HCT116 (cell line): ENCODE measurements around the gene POLA2. TPM values are rescaled to one million over a fixed set of nuclear protein-coding genes. Genes with fewer than 3 reads are reported as not detected.

Experiments used
- ATAC-seq: fragments of 200-7000 bp; cut with Tn5 transposase; 2 replicates; pipeline ENCODE4 v1.9.1; 2020; ENCODE audit warnings: mild to moderate bottlenecking, moderate library complexity
- BruUV-seq: library from RNA; stranded (reverse); fragments of 400-500 nt; replicated peaks from 2 replicates; lab custom pipeline; 2021; lab: Mats Ljungman, UMichigan
- CTCF ChIA-PET: fragments of 300-600 bp; sonication (Branson Sonifier 250); formaldehyde crosslinking; loops from one replicate; lab custom pipeline; 2021; ENCODE audit warnings: antibody characterized with exemption; lab: Charles Lee
- POLR2A ChIA-PET: fragments of 300-600, 350-600 bp; sonication (Branson Sonifier 250); formaldehyde crosslinking; loops from one replicate; lab custom pipeline; 2021; ENCODE audit warnings: antibody characterized with exemption; lab: Charles Lee
- RAD21 ChIA-PET, 2 experiments: fragments of 300-600 bp; sonication (Branson Sonifier 250); formaldehyde crosslinking; loops; one replicate each; lab custom pipeline; 2023; ENCODE audit warnings: low total read pairs in 2 of 2; ENCODE audit not compliant: uncharacterized antibody in 2 of 2, unreplicated experiment in 2 of 2, low non-redundant PET in 1 of 2; lab: Charles Lee
- DNase-seq: peaks from one replicate; pipeline ENCODE4 v3.0.0-alpha.2; 2010; ENCODE audit warnings: low read depth, low spot score
- H2AFZ ChIP-seq: fragments of 200-600 bp; shearing (Covaris generic), sonication (generic); 2 replicates; pipeline ENCODE4 v1.6.1; 2017; ENCODE audit warnings: low read depth, mixed run types, mixed read lengths, antibody characterized with exemption, low read length; ENCODE audit not compliant: poor library complexity, severe bottlenecking
- H3K27ac ChIP-seq: 2 replicates; pipeline ENCODE4 v1.5.1; 2012; ENCODE audit warnings: low read depth, low read length
- H3K27me3 ChIP-seq: fragments of 200-600 bp; sonication (generic); 2 replicates; pipeline ENCODE4 v1.6.1; 2016; ENCODE audit warnings: mixed run types, low read length, mixed read lengths; ENCODE audit not compliant: insufficient read depth
- H3K36me3 ChIP-seq, 2 experiments: fragments of 200-500 bp in 1 of 2; fragments of 200-600 bp in 1 of 2; sonication (Bioruptor generic) in 1 of 2; sonication (generic) in 1 of 2; 2 replicates each; pipeline versions ENCODE4 v1.5.1 to v1.6.1; 2014 to 2016; ENCODE audit warnings: low read length in 2 of 2, inconsistent platforms in 1 of 2, mixed read lengths in 1 of 2, mixed run types in 1 of 2; ENCODE audit not compliant: insufficient read depth in 2 of 2, control insufficient read depth in 1 of 2
- H3K4me1 ChIP-seq, 2 experiments: fragments of 200-600 bp in 1 of 2; sonication (generic) in 1 of 2; 2 replicates each; pipeline versions ENCODE4 v1.5.1 to v1.6.1; 2012 to 2017; ENCODE audit warnings: low read length in 2 of 2, inconsistent platforms in 1 of 2, mild to moderate bottlenecking in 1 of 2, mixed read lengths in 1 of 2, mixed run types in 1 of 2, moderate library complexity in 1 of 2; ENCODE audit not compliant: insufficient read depth in 2 of 2, control insufficient read depth in 1 of 2
- H3K4me2 ChIP-seq: fragments of 200-600 bp; sonication (generic); 2 replicates; pipeline ENCODE4 v1.6.1; 2017; ENCODE audit warnings: mixed run types, low read length, mixed read lengths
- H3K4me3 ChIP-seq, 2 experiments: fragments of 200-600 bp in 1 of 2; sonication (generic) in 1 of 2; replicated peaks in 1 of 2; 2 replicates each; pipeline ENCODE4 v1.5.1; 2011 to 2016; ENCODE audit warnings: low read length in 2 of 2, control low read depth in 1 of 2, low read depth in 1 of 2, mild to moderate bottlenecking in 1 of 2, mixed read lengths in 1 of 2, mixed run types in 1 of 2
- H3K79me2 ChIP-seq: fragments of 200-600 bp; sonication (generic); 2 replicates; pipeline ENCODE4 v1.6.1; 2017; ENCODE audit warnings: mild to moderate bottlenecking, mixed run types, low read length, moderate library complexity, mixed read lengths; ENCODE audit not compliant: insufficient read depth
- H3K9ac ChIP-seq: fragments of 200-600 bp; sonication (generic); 2 replicates; pipeline ENCODE4 v1.6.1; 2016; ENCODE audit warnings: low read length, mixed read lengths
- H3K9me2 ChIP-seq: fragments of 200-600 bp; sonication (generic), shearing (Covaris generic); 2 replicates; pipeline ENCODE4 v1.6.1; 2017; ENCODE audit warnings: mixed run types, mild to moderate bottlenecking, moderate library complexity; ENCODE audit not compliant: insufficient read depth
- H3K9me3 ChIP-seq, 2 experiments: fragments of 200-500 bp in 1 of 2; fragments of 200-600 bp in 1 of 2; sonication (Bioruptor generic) in 1 of 2; sonication (generic) in 1 of 2; 2 replicates each; pipeline ENCODE4 v1.6.1; 2014 to 2017; ENCODE audit warnings: low read length in 2 of 2, mixed read lengths in 2 of 2, inconsistent platforms in 1 of 2, low read depth in 1 of 2, mild to moderate bottlenecking in 1 of 2, mixed run types in 1 of 2, moderate library complexity in 1 of 2; ENCODE audit not compliant: control insufficient read depth in 1 of 2, insufficient read depth in 1 of 2
- H4K20me1 ChIP-seq: fragments of 200-600 bp; sonication (generic), shearing (Covaris generic); 2 replicates; pipeline ENCODE4 v1.6.1; 2017; ENCODE audit warnings: mixed run types, mild to moderate bottlenecking, moderate library complexity; ENCODE audit not compliant: insufficient read depth
- ATF3 ChIP-seq: IDR thresholded peaks from 2 replicates; pipeline ENCODE4 v1.6.1; 2012
- EGR1 ChIP-seq: IDR thresholded peaks from 2 replicates; pipeline ENCODE4 v1.6.1; 2012; ENCODE audit warnings: low read depth
- MAX ChIP-seq: IDR thresholded peaks from 2 replicates; pipeline ENCODE4 v1.6.1; 2012
- POLR2A ChIP-seq: IDR thresholded peaks from 2 replicates; pipeline ENCODE4 v1.7.0; 2011; ENCODE audit warnings: borderline replicate concordance; ENCODE audit not compliant: insufficient read depth, insufficient read length; ENCODE audit errors: extremely low read depth
- SRF ChIP-seq: IDR thresholded peaks from 2 replicates; pipeline ENCODE4 v1.6.1; 2012; ENCODE audit warnings: low read depth
- TCF7L2 ChIP-seq: IDR thresholded peaks from 2 replicates; pipeline ENCODE4 v1.7.0; 2011; ENCODE audit warnings: borderline replicate concordance, inconsistent platforms; ENCODE audit not compliant: insufficient read depth, insufficient read length; ENCODE audit errors: extremely low read depth
- YY1 ChIP-seq: IDR thresholded peaks from 2 replicates; pipeline ENCODE4 v1.6.1; 2011; ENCODE audit warnings: low read length, low read depth, moderate library complexity, mild to moderate bottlenecking; ENCODE audit not compliant: insufficient replicate concordance; ENCODE audit errors: extremely low read depth
- intact Hi-C: fragments of 100-400 bp; cut with micrococcal nuclease; formaldehyde crosslinking; loops from 2 replicates; pipeline ENCODE4 v1.10.0; 2022
- total RNA-seq: library from RNA; stranded (reverse); gene quantifications from one replicate; pipeline ENCODE4 v1.2.1, GENCODE V29; 2021; ENCODE audit not compliant: unreplicated experiment

POLA2 gene
- total RNA-seq, 1 experiment from 2014 or later = 20.0 TPM

DNA sequence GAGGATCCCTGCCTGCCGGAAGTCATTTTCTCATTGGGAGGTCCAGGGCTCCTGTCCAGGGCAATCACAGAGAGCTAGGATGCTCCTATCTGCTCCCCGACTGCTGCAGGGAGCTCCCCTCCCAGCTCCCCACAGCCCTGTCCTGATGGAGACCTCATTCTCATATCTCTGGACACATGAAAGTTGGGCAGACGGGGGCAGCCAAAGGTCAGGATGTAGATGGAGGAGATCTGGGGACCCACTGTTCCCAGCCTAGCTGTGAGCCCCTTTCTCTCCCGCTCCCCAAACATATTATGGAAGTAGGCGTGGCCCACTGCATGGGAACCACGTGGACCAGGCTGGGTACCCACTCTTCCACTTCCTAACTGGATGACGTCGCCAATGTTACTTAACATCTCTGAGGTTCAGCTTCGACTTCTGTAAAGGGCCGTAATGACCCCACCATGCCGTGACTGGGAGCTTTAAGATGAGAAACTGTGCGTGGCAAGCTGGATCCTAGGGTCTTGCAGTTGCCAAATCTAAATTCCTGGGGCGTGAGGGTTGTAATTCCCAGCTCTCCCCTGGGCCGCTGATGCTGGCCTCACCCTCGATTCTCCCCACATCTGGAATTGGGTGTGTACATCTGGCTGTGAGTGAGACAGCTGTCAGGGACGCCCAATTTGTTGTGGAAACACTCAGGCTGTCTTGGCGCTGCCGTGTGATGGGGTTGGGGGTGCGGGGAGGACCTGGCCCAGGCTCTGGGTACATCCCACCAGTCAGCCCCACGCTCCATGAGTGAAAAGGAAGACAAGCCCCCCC lies 54.7 kb downstream of the POLA2 start:
- POLR2A ChIA-PET = interaction anchor here (0.9 to 3.2 kb wide), 8 partner anchors 13 to 538 kb away, joined by 3 to 20 read pairs (median 6); partner anchors contain the start of gene MALAT1
- CTCF ChIA-PET = interaction anchor here (0.5 to 5.4 kb wide), 10 partner anchors 9 to 194 kb away, joined by 3 to 127 read pairs (median 4); partner anchors contain the start of gene DPF2

More for the DNA sequence above, 54.7 kb downstream of the POLA2 start:
- ATAC-seq (no peak), DNase-seq (no peak)
- H4K20me1 ChIP-seq = no peaks in the 10 kb centered on the region
- peaks cover 10 to 12% of the 10 kb centered on the region in 2 experiments; a peak in 3 of 4 replicates for H3K36me3 ChIP-seq
- H3K9ac ChIP-seq = peak overlapping the region; percentile 77
- peaks cover 31 to 53% of the 10 kb centered on the region in 2 experiments for H3K4me1 ChIP-seq
- peak overlapping the region; percentile 84 for H3K4me2 ChIP-seq
- RAD21 ChIA-PET = interaction anchor here (0.5 to 3.4 kb wide), 4 partner anchors 13 to 205 kb away, joined by 3 to 27 read pairs (median 8); partner anchors contain the start of gene TM7SF2 (in 1 of the 2)
- H3K9me2 ChIP-seq = no peaks in the 10 kb centered on the region
- H3K27ac ChIP-seq = peak overlapping the region; percentile 83
- intact Hi-C loops = no loop called here
- H3K79me2 ChIP-seq = peaks cover 64% of the 10 kb centered on the region
- H3K9me3 ChIP-seq = no peaks in the 10 kb centered on the region
- H3K4me3 ChIP-seq = peak overlapping the region; percentile 84 to 85
- H2AFZ ChIP-seq = no peak overlapping the region
- TF ChIP-seq YY1 (no peak), POLR2A (no peak), EGR1 (no peak), MAX (no peak), SRF (no peak), ATF3 (no peak), TCF7L2 (no peak)
- no peaks in the 10 kb centered on the region for H3K27me3 ChIP-seq
- no TSS peak for BruUV-seq
